Inflammatory macrophage treated with lipopolysaccharide for 4 hours (primary cell): ENCODE results near the gene GPC5.

Experiments
- DNase-seq: peaks from one replicate; pipeline ENCODE4 v3.0.0-alpha.2; 2020

The GPC5 gene

DNA sequence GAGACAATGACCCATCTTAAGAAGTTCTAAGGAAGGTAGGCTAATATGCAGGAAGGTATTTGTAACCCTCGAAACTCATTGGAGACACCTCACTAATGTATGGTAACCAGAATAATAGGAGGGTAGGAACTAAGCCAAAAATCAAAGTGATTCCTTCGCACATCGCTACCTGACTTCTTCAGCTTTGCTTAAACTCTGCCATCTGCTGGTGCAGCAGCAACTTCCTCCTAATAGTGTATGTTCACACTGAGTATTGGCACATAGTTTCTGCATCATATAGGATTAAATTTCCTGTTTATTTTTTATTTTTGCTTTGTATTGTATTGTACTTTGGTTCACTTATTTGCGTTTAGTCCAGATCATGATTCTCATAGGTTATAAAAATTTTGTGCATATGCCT, 676.2 kb downstream of the GPC5 start:
- no peak for DNase-seq

- no peak for DNase-seq
Observed at GRCh38 chr13:92097337-92097903, 699.0 kb downstream of the GPC5 start.

DNA sequence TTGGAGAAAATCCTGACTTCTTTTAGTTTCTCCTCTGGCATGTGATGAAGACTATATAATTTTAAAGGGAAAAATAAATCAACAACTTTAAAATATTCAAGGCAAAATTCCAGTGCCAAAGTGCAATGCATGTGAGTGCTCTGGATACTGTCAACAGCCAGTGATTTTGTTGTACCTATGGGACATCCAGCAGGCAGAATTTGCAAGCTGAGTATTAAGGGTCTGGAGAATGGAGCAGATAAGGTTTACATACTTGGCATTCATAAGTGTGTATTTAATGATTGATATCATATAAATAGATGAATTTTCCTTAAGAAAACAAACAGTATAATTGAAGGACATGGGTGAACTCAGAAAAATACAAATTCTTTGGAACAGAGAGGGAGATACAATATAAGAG, 703.4 kb downstream of the GPC5 start:
- DNase-seq, result no peak

DNA sequence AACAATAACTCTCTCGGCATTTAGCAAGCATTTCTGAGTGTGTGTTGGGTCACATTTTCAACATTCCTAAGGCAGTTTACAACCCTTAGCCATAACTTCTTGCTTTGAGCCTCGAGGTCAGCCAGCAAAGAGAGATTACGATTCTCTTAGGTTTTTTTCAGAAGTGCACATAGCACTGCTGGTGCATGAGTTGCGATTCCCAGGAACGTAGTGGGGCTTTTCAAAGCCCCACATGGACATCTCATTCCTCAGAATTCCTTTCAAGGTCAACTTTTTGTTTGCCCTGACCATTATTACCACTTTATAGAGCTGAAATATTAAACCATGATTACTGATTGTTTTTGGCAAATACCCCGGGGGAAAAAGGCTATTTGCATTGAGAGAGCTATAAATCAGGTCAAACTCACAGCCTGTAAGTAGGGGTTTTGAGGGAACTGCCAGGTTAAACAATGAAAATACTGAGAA, 705.3 kb downstream of the GPC5 start:
- DNase-seq, result no peak

DNA sequence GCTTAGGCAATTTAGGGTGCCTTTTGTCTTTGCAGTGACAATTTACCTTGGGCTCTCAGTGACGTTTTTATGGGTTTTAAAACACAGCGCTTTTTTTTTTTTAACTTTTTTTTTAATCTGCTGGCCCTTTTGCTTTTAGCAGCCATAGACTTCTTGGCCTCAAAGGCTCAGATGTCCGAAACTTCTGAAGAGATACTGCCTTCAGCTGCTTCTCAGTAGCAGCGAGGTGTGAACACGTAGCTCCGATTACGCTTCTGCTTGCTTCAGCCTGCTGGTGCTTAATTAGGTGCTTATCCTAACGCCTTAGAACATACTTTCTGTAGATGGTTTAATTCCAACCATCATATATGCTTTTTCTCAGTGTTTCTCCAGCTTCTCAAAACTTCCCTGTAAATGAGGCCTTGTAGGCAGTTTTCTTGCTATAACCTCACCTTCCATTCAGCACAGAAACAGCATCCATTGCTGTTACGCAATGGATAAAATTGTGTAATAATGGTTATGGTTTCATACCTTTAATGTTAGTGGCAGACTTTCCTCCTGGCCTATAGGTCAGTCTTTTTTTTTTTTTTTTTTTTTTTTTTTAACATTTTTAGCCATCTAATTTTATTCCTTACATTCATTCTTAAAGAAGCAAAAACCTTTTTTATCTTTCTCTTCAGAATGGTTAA, 723.9 kb downstream of the GPC5 start:
- no peak for DNase-seq

GRCh38 chr13:92126399-92126798, 728.0 kb downstream of the GPC5 start:
- no peak for DNase-seq

DNA sequence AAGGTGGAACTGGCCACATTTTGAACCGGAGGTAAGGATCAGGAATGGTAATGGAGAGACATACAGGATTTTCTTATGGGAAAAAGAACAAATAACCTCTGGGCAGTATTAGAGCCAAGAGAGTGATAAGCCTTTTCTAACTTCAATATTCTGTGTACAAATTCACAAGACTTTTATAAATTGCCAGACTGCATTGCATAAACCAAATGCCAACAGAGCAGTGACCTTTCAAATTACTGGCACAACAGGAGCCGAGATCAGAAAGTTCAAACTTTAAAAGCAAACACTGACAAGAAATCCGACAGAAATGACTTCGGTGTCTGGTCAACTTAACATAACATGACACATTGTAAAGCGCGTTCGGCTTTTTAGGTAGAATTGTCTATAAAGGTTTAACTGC, 737.1 kb downstream of the GPC5 start:
- DNase-seq, result no peak

- DNase-seq, result peak; percentile 7
Observed at GRCh38 chr13:92136449-92137155, 738.2 kb downstream of the GPC5 start.

DNA sequence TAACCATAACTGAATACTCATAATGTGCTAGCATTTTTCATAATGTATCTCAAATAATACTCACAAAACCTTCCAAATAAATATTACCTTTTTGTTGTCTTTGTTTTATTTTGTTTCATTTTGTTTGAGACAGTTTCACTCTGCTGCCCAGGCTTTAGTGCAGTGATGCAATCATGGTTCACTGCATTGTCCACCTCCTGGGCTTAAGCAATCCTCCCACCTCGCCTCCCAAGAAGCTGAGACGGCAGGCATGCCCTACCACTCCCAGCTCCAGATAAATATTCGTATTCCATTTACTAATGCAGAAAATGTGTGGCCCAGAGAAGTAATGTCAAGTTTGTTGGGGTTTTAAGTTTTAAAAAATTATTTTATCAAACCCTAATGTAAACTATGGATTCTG, 739.1 kb downstream of the GPC5 start:
- DNase-seq, result peak; percentile 13

DNA sequence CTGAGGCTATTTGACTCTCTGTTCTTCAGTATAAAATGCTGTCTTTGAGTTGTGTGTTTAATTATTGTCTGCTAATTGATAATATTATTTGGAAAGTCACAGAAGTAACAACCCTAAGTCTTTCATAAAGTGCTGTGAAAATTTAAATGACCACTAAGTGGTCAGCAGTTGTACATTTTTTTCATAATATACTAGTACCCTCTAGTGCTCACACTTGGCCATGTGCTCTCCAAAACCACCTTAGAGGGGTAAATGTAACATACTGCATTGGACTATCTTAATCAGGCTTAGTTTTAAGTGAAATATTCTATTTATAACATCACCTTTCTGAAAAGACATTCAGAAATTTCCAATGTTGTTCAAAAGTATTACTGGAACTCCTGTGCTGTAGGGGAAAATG, 745.3 kb downstream of the GPC5 start:
- no peak for DNase-seq

GRCh38 chr13:92150606-92151005, 752.2 kb downstream of the GPC5 start:
- peak; percentile 45 for DNase-seq

DNA sequence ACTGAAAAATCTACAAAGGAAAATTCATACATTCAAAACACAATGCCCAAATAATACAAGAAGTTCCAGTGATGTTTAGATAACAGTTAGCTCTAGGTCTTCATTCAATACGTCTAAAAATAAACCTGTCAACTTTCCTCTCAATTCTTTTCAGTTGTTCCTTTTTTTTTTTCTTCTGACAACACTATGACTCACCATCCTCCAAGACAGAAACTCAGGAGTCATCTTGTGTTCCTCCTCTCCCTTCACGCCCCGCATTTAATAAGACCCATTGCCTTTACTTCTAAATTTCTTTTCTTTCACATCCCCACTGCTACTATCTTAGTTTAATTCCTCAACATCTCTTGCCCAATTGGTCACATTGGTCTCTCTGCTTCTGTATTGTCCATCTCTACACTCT, 759.9 kb downstream of the GPC5 start:
- DNase-seq, result peak; percentile 78

GRCh38 chr13:92164822-92165221, 766.4 kb downstream of the GPC5 start:
- no peak for DNase-seq

GRCh38 chr13:92172191-92172590, 773.8 kb downstream of the GPC5 start:
- no peak for DNase-seq

DNA sequence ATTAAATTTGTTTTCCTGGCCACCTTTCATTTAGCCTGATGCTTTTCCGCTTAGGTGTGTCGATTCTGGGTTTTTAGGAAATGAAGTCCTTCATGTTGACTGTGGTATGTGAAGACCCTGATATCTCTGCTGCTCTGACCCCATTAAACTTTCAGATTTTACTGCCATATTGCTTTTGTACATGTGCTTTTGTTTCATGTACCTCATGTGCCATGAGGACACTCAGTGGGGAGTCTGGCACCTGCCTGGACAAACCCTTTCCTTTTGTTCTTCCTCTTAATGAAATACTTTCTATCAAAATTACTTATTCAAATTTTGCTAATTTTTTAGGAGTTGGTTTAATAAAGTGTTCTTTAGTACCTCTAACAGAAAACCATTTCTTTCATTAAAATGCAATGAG, 774.8 kb downstream of the GPC5 start:
- no peak for DNase-seq

- peak; percentile 54 for DNase-seq
Observed at GRCh38 chr13:92175330-92175729, 776.9 kb downstream of the GPC5 start.

- no peak for DNase-seq
Observed at GRCh38 chr13:92177966-92178365, 779.5 kb downstream of the GPC5 start.

DNA sequence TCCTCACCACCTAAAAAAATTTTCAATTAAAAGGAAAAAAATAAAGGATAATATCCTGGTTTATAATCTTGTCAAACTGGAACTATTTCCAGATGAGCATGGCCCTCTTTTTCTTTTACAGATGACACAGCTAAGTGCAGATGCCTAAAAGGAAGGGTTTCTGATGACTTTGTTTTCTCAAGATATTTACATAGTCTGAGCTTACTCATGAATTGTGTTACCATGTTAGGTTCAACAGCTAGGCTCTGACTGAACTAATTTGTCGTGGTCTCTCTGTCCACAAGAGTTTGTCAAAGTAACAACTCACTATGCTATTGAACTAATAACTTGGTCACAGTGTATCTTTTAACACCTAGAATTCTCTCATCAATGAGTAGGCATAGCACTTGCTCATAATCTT, 780.8 kb downstream of the GPC5 start:
- no peak for DNase-seq

DNA sequence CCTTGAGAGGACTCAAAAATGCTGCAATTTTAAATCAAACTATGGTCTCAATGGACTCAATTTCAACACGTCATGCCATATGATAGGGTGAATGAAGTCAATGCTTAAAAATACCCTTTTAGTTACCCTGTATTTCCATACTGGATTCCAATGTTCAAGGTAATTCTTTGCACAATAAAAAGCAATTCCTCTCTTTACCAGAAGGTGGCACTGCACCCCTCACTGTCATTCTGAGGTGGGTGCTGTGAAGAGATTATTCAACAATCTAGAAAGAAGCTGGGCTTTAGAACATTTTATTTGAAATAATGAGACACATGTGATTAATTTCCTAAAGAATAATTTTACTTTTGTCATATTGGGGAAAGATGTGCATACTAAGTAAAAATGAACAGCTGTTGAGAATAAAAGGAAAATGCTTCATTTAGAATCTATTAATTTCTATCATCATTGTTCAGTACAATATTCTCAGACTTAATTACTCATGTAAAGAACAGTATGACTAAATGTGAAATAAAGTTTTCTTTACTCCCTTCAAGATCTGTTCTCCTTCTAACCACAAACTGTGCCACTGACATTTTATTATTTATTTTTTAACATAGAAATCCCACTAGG, 789.1 kb downstream of the GPC5 start:
- DNase-seq, result peak; percentile 18

DNA sequence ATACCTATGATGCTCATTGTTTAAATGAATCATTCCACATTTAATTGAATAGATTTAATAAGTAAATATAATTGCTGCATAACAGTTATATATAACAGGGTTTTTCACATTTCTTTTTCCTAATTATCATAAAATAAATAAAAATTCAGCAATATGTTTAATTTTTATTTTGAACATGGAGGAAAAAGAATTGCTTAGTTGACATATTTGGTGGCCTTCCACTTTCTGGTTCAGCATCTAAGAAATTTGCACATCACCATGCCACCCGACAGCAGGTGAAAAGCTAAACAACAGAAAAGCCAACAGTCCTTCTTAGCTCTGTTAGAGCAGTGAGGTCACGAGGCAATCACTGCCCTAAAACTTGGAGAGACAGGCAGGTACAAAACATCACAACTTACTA, 790.2 kb downstream of the GPC5 start:
- DNase-seq, result no peak

- DNase-seq, result no peak
Observed at GRCh38 chr13:92196591-92197256, 798.3 kb downstream of the GPC5 start.

GRCh38 chr13:92197669-92198068, 799.2 kb downstream of the GPC5 start:
- no peak for DNase-seq

GRCh38 chr13:92218615-92219014, 820.2 kb downstream of the GPC5 start:
- no peak for DNase-seq
